B cell (primary cell): ENCODE measurements around the gene BRAF. TPM values are rescaled to one million over a fixed set of nuclear protein-coding genes. Genes with fewer than 3 reads are reported as not detected.
"Not testable (repeated sequence)": the region's sequence is repeated elsewhere in the genome, so short reads cannot be mapped to it uniquely, and the experiment has no call there.

Source experiments
- ATAC-seq: fragments of 200-7000 bp; cut with Tn5 transposase; one replicate; pipeline ENCODE4 v1.10.0; 2021; ENCODE audit warnings: low read depth, mild to moderate bottlenecking, moderate number of reproducible peaks, moderate library complexity
- CTCF ChIA-PET: fragments of 350-600 bp; sonication (Branson Sonifier 250); formaldehyde crosslinking; loops from one replicate; lab custom pipeline; 2021; ENCODE audit warnings: antibody characterized with exemption, inconsistent platforms; lab: Charles Lee
- POLR2A ChIA-PET: fragments of 350-600 bp; sonication (Branson Sonifier 250); formaldehyde crosslinking; loops from one replicate; lab custom pipeline; 2021; ENCODE audit warnings: antibody characterized with exemption; lab: Charles Lee
- DNase-seq: peaks from one replicate; pipeline ENCODE4 v3.0.0; 2013
- H2AFZ ChIP-seq: 2 replicates; pipeline ENCODE4 v1.6.1; 2012; ENCODE audit warnings: mild to moderate bottlenecking, low read depth, low read length; ENCODE audit not compliant: insufficient read depth, poor library complexity, severe bottlenecking
- H3K27ac ChIP-seq, 2 donors: 1 replicate in 1 of 2; 2 replicates in 1 of 2; pipeline ENCODE4 v1.5.1; 2012 to 2013; ENCODE audit warnings: low read length in 2 of 2, mild to moderate bottlenecking in 2 of 2, moderate library complexity in 1 of 2
- H3K27me3 ChIP-seq, 4 experiments: fragments of 200-600 bp in 1 of 4; sonication (generic) in 1 of 4; replicated peaks in 1 of 4; 1 replicate in 2 of 4; 2 replicates in 2 of 4; pipeline versions ENCODE4 v1.6.1 to v1.7.0; 2013 to 2016; ENCODE audit warnings: low read length in 3 of 4, mild to moderate bottlenecking in 2 of 4, mixed read lengths in 1 of 4, moderate library complexity in 1 of 4; ENCODE audit not compliant: insufficient read depth in 4 of 4, control insufficient read depth in 3 of 4; ENCODE audit errors: control extremely low read depth in 1 of 4
- H3K36me3 ChIP-seq, 2 experiments: replicated peaks in 1 of 2; 1 replicate in 1 of 2; 2 replicates in 1 of 2; pipeline versions ENCODE4 v1.6.1 to v1.7.1; 2013; ENCODE audit warnings: low read length in 1 of 2; ENCODE audit not compliant: insufficient read depth in 2 of 2, control insufficient read depth in 1 of 2; ENCODE audit errors: control extremely low read depth in 1 of 2, extremely low read depth in 1 of 2
- H3K4me1 ChIP-seq, 2 donors: fragments of 200-600 bp in 1 of 2; sonication (generic) in 1 of 2; 1 replicate in 1 of 2; 2 replicates in 1 of 2; pipeline versions ENCODE4 v1.5.1 to v1.6.1; 2013 to 2017; ENCODE audit warnings: low read length in 2 of 2; ENCODE audit not compliant: control insufficient read depth in 2 of 2, insufficient read depth in 2 of 2
- H3K4me2 ChIP-seq: replicated peaks from 2 replicates; pipeline ENCODE3; 2012; ENCODE audit warnings: mild to moderate bottlenecking, low read depth, low read length; ENCODE audit not compliant: poor library complexity, severe bottlenecking
- H3K4me3 ChIP-seq, 5 experiments: fragments of 200-600 bp in 1 of 5; sonication (generic) in 1 of 5; 1 replicate in 3 of 5; 2 replicates in 2 of 5; pipeline versions ENCODE4 v1.5.1 to v1.7.0; 2011 to 2016; ENCODE audit warnings: low read length in 4 of 5, mild to moderate bottlenecking in 4 of 5, low read depth in 2 of 5, control low read depth in 1 of 5, moderate library complexity in 1 of 5; ENCODE audit not compliant: insufficient read depth in 1 of 5; ENCODE audit errors: control extremely low read depth in 1 of 5, extremely low read depth in 1 of 5
- H3K79me2 ChIP-seq: fragments of 200-600 bp; sonication (generic); one replicate; pipeline ENCODE4 v1.6.0; 2016; ENCODE audit warnings: low read length; ENCODE audit not compliant: control insufficient read depth, insufficient read depth
- H3K9ac ChIP-seq: fragments of 200-600 bp; sonication (generic); 2 replicates; pipeline ENCODE4 v1.6.1; 2017; ENCODE audit warnings: mild to moderate bottlenecking, low read length, moderate library complexity
- H3K9me3 ChIP-seq, 3 donors: one replicate each; pipeline versions ENCODE4 v1.6.1 to v1.7.1; 2013; ENCODE audit warnings: low read length in 2 of 3; ENCODE audit not compliant: control insufficient read depth in 2 of 3, insufficient read depth in 1 of 3; ENCODE audit errors: control extremely low read depth in 1 of 3
- H4K20me1 ChIP-seq: 2 replicates; pipeline ENCODE4 v1.6.0; 2012; ENCODE audit warnings: mild to moderate bottlenecking, low read length; ENCODE audit not compliant: insufficient read depth, control insufficient read depth, poor library complexity, severe bottlenecking
- H3K27ac Mint-ChIP-seq: one replicate; pipeline ENCODE4 v1.8.0; 2021; ENCODE audit warnings: mixed read lengths
- H3K27me3 Mint-ChIP-seq: one replicate; pipeline ENCODE4 v1.8.0; 2021; ENCODE audit warnings: mixed read lengths
- H3K4me1 Mint-ChIP-seq: one replicate; pipeline ENCODE4 v1.8.0; 2021; ENCODE audit warnings: mixed read lengths
- H3K4me3 Mint-ChIP-seq: one replicate; pipeline ENCODE4 v1.8.0; 2021; ENCODE audit warnings: mixed read lengths
- H3K9me3 Mint-ChIP-seq: one replicate; pipeline ENCODE4 v1.8.0; 2022; ENCODE audit warnings: mixed read lengths; ENCODE audit not compliant: insufficient read depth
- CTCF ChIP-seq: fragments of 200-600 bp; IDR thresholded peaks from one replicate; pipeline ENCODE4 v1.8.0; 2022; ENCODE audit warnings: antibody characterized with exemption, mild to moderate bottlenecking
- EZH2 ChIP-seq: IDR thresholded peaks from 2 replicates; pipeline ENCODE4 v1.6.1; 2012; ENCODE audit warnings: borderline replicate concordance, low read depth, mild to moderate bottlenecking, moderate library complexity, low read length; ENCODE audit not compliant: insufficient read depth, poor library complexity, severe bottlenecking
- WGBS: methylation state at CpG from one replicate; pipeline ENCODE4 v1.1.5; 2013; ENCODE audit warnings: missing lambda C conversion rate; ENCODE audit not compliant: insufficient coverage; 5-methylcytosine and 5-hydroxymethylcytosine counted together
- intact Hi-C: fragments of 100-400 bp; cut with micrococcal nuclease; formaldehyde crosslinking; loops from one replicate; pipeline ENCODE4 v1.10.0; 2022
- polyA plus RNA-seq: library from polyadenylated mRNA; depleted of rRNA; stranded (reverse); fragments of >200 nt; gene quantifications from 2 replicates; pipeline ENCODE4 v1.2.3, GENCODE V29; 2012
- total RNA-seq, 2 donors: library from RNA; stranded (reverse); fragments of 120-200 nt in 1 of 2; gene quantifications; 1 replicate in 1 of 2; 2 replicates in 1 of 2; pipeline versions ENCODE4 v1.2.3 to v1.2.4, GENCODE V29; 2013 to 2022

The BRAF gene
- total and polyA plus RNA-seq, 2 donors (not counting 1 experiment from before 2014, with no cell fraction given): 13.5 to 90.9 TPM

- H4K20me1 ChIP-seq: no peaks in the 10 kb centered on the region
- POLR2A ChIA-PET: no interaction called here
- peaks cover 4 to 6% of the 10 kb centered on the region in 2 experiments for H3K36me3 ChIP-seq
- no peak overlapping the region for H3K4me3 Mint-ChIP-seq
- H3K4me2 ChIP-seq: no peak overlapping the region
- peak overlapping the region in 1 of 2 donors; percentile 1 for H3K27ac ChIP-seq
- intact Hi-C loops: no loop called here
- peaks cover 8 to 9% of the 10 kb centered on the region in 2 donors for H3K4me1 ChIP-seq
- no peaks in the 10 kb centered on the region for H3K27me3 ChIP-seq
- H2AFZ ChIP-seq: no peak overlapping the region
- DNase-seq (peak; percentile 27), ATAC-seq (no peak)
- H3K4me1 Mint-ChIP-seq: peaks cover 13% of the 10 kb centered on the region
- H3K27me3 Mint-ChIP-seq: no peaks in the 10 kb centered on the region
- CTCF ChIA-PET: interaction anchor here (0.6 kb wide), 1 partner anchor 66 kb away, joined by 3 read pairs; no protein-coding TSS in a partner anchor
- H3K9me3 Mint-ChIP-seq: no peaks in the 10 kb centered on the region
- 95% methylated on average over 3 of the region's 6 CpGs for WGBS
- no peak overlapping the region for H3K9ac ChIP-seq
- TF ChIP-seq EZH2 (no peak), CTCF (no peak)
- no peak overlapping the region for H3K27ac Mint-ChIP-seq
- H3K79me2 ChIP-seq: no peaks in the 10 kb centered on the region
- no peak overlapping the region for H3K4me3 ChIP-seq
- no peaks in the 10 kb centered on the region for H3K9me3 ChIP-seq
These were observed 179.3 kb downstream of the BRAF start for GRCh38 chr7:140745266-140746058.

- Histone ChIP-seq H3K4me2 (no peak overlapping the region), H3K36me3 (peaks cover 7 to 8% of the 10 kb centered on the region in 2 experiments), H3K4me1 (peaks cover 8 to 9% of the 10 kb centered on the region in 2 donors), H2AFZ (no peak overlapping the region), H3K4me3 (no peak overlapping the region), H3K9me3 (no peaks in the 10 kb centered on the region), H3K9ac (no peak overlapping the region), H4K20me1 (no peaks in the 10 kb centered on the region), H3K79me2 (no peaks in the 10 kb centered on the region), H3K27me3 (no peaks in the 10 kb centered on the region), H3K27ac (no peak overlapping the region)
- no peak for DNase-seq
- peaks cover 13% of the 10 kb centered on the region for H3K4me1 Mint-ChIP-seq
- CTCF ChIA-PET: interaction anchor here (0.5 kb wide), 1 partner anchor 71 kb away, joined by 3 read pairs; no protein-coding TSS in a partner anchor
- no peaks in the 10 kb centered on the region for H3K9me3 Mint-ChIP-seq
- H3K4me3 Mint-ChIP-seq: no peak overlapping the region
- 100% methylated on average over 1 of the region's 2 CpGs for WGBS
- intact Hi-C loops: no loop called here
- POLR2A ChIA-PET: no interaction called here
- no peak for TF ChIP-seq EZH2
- TF ChIP-seq CTCF: no peak
- no peak overlapping the region for H3K27ac Mint-ChIP-seq
- ATAC-seq: no peak
- H3K27me3 Mint-ChIP-seq: no peaks in the 10 kb centered on the region
These were observed 180.7 kb downstream of the BRAF start for GRCh38 chr7:140744005-140744404.

- intact Hi-C loops, H3K9me3 Mint-ChIP-seq, H3K79me2 ChIP-seq, H3K4me2 ChIP-seq, ATAC-seq, POLR2A ChIA-PET, H3K27ac Mint-ChIP-seq, DNase-seq, H3K27me3 Mint-ChIP-seq, H3K4me3 ChIP-seq, H3K9me3 ChIP-seq, H2AFZ ChIP-seq, H3K4me3 Mint-ChIP-seq, CTCF ChIA-PET, H3K27me3 ChIP-seq, H3K4me1 ChIP-seq, H3K9ac ChIP-seq, H3K27ac ChIP-seq, H4K20me1 ChIP-seq: not testable (repeated sequence)
- H3K36me3 ChIP-seq: peaks cover 7 to 12% of the 10 kb centered on the region in 2 experiments
- no CpG with 5 or more reads among the region's 4 CpGs for WGBS
- peaks cover 13% of the 10 kb centered on the region for H3K4me1 Mint-ChIP-seq
These were observed 181.5 kb downstream of the BRAF start for GRCh38 chr7:140743255-140743654.
